Activated CD4-positive, alpha-beta T cell treated with anti-CD3 and anti-CD28 coated beads, Interleukin-2, amount 10 ng/mL, durations not matched to agents 7 days and 5 days (primary cell): Measurements from ENCODE around the gene SERPINE1. TPM values are rescaled to one million over a fixed set of nuclear protein-coding genes. Genes with fewer than 3 reads are reported as not detected.

Source experiments
- CTCF ChIA-PET: fragments of 350-600 bp; sonication (Branson Sonifier 250); formaldehyde crosslinking; loops from one replicate; lab custom pipeline; 2021; ENCODE audit warnings: antibody characterized with exemption; lab: Charles Lee
- POLR2A ChIA-PET: fragments of 350-600 bp; sonication (Branson Sonifier 250); formaldehyde crosslinking; loops from one replicate; lab custom pipeline; 2021; ENCODE audit warnings: antibody characterized with exemption; lab: Charles Lee
- DNase-seq: peaks from one replicate; pipeline ENCODE4 v3.0.0-alpha.2; 2020
- H3K27ac Mint-ChIP-seq: one replicate; pipeline ENCODE4 v1.8.0; 2021; ENCODE audit warnings: mild to moderate bottlenecking, moderate library complexity, mixed read lengths
- H3K27me3 Mint-ChIP-seq: one replicate; pipeline ENCODE4 v1.8.0; 2021; ENCODE audit warnings: mixed read lengths
- H3K36me3 Mint-ChIP-seq: one replicate; pipeline ENCODE4 v1.8.0; 2021; ENCODE audit warnings: low read depth, mixed read lengths
- H3K4me1 Mint-ChIP-seq: one replicate; pipeline ENCODE4 v1.8.0; 2021; ENCODE audit warnings: mixed read lengths
- H3K4me3 Mint-ChIP-seq: one replicate; pipeline ENCODE4 v1.8.0; 2021; ENCODE audit warnings: mild to moderate bottlenecking, moderate library complexity, mixed read lengths
- H3K9me3 Mint-ChIP-seq: one replicate; pipeline ENCODE4 v1.8.0; 2021; ENCODE audit warnings: mixed read lengths
- microRNA-seq: library from miRNA; unstranded; fragments of <30 nt; microRNA quantifications from one replicate; pipeline ENCODE4 v1.2.0, GENCODE V29; 2021; ENCODE audit warnings: borderline microRNAs expressed, borderline replicate concordance
- total RNA-seq, 2 experiments: library from RNA; stranded (reverse); gene quantifications; one replicate each; pipeline ENCODE4 v1.2.3, GENCODE V29; 2021

The SERPINE1 gene
- total RNA-seq, 2 experiments from 2014 or later, result 0.05 to 0.27 TPM

DNA sequence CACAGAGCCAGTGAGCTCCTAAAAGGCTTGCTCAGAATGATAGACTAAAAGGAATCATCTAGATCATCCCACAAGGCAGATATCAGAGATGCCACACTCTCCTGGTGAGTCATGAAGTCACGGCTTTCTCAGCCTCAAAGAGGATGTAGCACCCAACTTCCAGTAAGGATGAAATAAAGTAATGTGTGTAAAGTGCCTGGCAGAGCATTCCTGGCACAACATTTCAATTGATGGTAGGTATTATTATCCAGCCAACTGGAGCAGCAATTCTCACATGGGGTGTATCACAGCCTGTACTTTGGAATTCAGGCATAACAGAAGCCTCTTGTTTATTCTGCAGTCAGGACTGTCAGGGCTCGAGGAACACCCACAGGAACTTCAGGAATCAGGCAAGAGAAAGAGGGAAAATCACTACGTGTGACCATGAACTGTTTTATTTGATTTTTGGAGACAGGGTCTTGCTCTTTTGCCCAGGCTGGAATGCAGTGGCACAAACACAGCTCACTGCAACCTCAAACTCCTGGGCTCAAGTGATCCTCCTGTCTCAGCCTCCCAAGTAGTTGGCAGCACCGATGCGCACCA lies 58.4 kb downstream of the SERPINE1 start:
- H3K36me3 Mint-ChIP-seq, result no peaks in the 10 kb centered on the region
- no peak overlapping the region for H3K4me3 Mint-ChIP-seq
- H3K27me3 Mint-ChIP-seq, result peaks cover 26% of the 10 kb centered on the region
- peaks cover 5% of the 10 kb centered on the region for H3K4me1 Mint-ChIP-seq
- CTCF ChIA-PET, result interaction anchor here (0.8 to 1.8 kb wide), 2 partner anchors 10 to 46 kb away, joined by 3 to 6 read pairs; no protein-coding TSS in a partner anchor
- H3K9me3 Mint-ChIP-seq, result no peaks in the 10 kb centered on the region
- DNase-seq, result no peak
- POLR2A ChIA-PET, result no interaction called here
- H3K27ac Mint-ChIP-seq, result no peak overlapping the region

- Mint-ChIP-seq H3K27me3 (peaks cover 19% of the 10 kb centered on the region), H3K9me3 (no peaks in the 10 kb centered on the region), H3K36me3 (no peaks in the 10 kb centered on the region), H3K27ac (no peak overlapping the region), H3K4me3 (no peak overlapping the region), H3K4me1 (peaks cover 5% of the 10 kb centered on the region)
- POLR2A ChIA-PET, result no interaction called here
- no peak for DNase-seq
- CTCF ChIA-PET, result no interaction called here
These were observed 59.3 kb downstream of the SERPINE1 start for GRCh38 chr7:101186194-101186593.

DNA sequence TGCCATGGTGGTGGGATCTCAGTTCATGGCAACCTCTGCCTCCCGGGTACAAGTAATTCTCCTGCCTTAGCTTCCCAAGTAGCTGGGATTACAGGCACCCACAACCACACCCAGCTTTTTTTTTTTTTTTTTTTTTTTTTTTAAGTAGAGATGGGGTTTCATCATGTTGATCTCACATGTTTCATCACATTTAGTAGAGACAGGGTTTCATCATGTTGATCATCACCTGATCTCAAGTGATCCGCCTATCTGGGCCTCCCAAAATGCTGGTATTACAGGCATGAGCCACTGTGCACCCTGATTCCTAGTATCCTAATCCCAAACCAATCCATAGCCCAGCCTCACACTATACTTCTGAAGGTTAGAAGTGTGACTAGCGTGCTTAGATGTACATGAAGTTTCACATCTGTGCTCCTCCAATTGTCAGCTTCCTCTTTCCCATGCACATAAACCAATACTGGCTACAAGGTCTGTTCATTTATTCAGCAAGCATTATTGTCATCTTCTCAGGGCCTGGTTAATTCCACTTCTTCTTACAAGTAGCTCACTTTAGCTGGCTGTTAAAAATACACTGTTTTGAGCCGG lies 60.0 kb downstream of the SERPINE1 start:
- H3K36me3 Mint-ChIP-seq, result no peaks in the 10 kb centered on the region
- no peak for DNase-seq
- peaks cover 5% of the 10 kb centered on the region for H3K4me1 Mint-ChIP-seq
- no peaks in the 10 kb centered on the region for H3K9me3 Mint-ChIP-seq
- H3K4me3 Mint-ChIP-seq, result no peak overlapping the region
- POLR2A ChIA-PET, result no interaction called here
- CTCF ChIA-PET, result interaction anchor here (0.5 to 0.6 kb wide), 2 partner anchors 17 to 63 kb away, joined by 3 read pairs; no protein-coding TSS in a partner anchor
- H3K27me3 Mint-ChIP-seq, result peaks cover 18% of the 10 kb centered on the region
- no peak overlapping the region for H3K27ac Mint-ChIP-seq

Small RNA genes within 50 kb of the gene (microRNA-seq; reads per million reads assigned to microRNA genes)
- not detected for gene MIR4653

Other genes with a start within 250 kb of the SERPINE1 start
- 1 to 10 TPM; 2.3 to 3.1 TPM for gene UFSP1, start 237.4 kb upstream of the SERPINE1 start, total RNA-seq
- gene ACHE, start 231.2 kb upstream of the SERPINE1 start, total RNA-seq, result not detected
- gene MUC3A, start 177.6 kb upstream of the SERPINE1 start, total RNA-seq, result not detected
- not detected for gene MUC12, start 157.5 kb upstream of the SERPINE1 start, total RNA-seq
- not detected for gene MUC17, start 107.0 kb upstream of the SERPINE1 start, total RNA-seq
- 10 to 100 TPM; 54.2 to 72.3 TPM for gene TRIM56, start 41.6 kb upstream of the SERPINE1 start, total RNA-seq
- 10 to 100 TPM; 37.9 to 48.2 TPM for gene AP1S1, start 27.4 kb downstream of the SERPINE1 start, total RNA-seq
- gene VGF, start 38.5 kb downstream of the SERPINE1 start, total RNA-seq, result under 1 TPM; 0.15 to 0.22 TPM
- gene NAT16, start 53.2 kb downstream of the SERPINE1 start, total RNA-seq, result not detected
- gene MOGAT3, start 73.9 kb downstream of the SERPINE1 start, total RNA-seq, result not detected
- gene PLOD3, start 90.5 kb downstream of the SERPINE1 start, total RNA-seq, result 10 to 100 TPM; 59.7 to 69.5 TPM
- 10 to 100 TPM; 61.6 to 67.4 TPM for gene ZNHIT1, start 91.1 kb downstream of the SERPINE1 start, total RNA-seq
- 10 to 100 TPM; 24.2 to 24.3 TPM for gene CLDN15, start 110.7 kb downstream of the SERPINE1 start, total RNA-seq
- gene FIS1, start 118.0 kb downstream of the SERPINE1 start, total RNA-seq, result 100 to 1,000 TPM in 1 of 2 experiments, 10 to 100 TPM in 1; 87.3 to 103 TPM
- gene IFT22, start 194.7 kb downstream of the SERPINE1 start, total RNA-seq, result 10 to 100 TPM in 1 of 2 experiments, 1 to 10 TPM in 1; 9.8 to 11.3 TPM
- gene COL26A1, start 235.8 kb downstream of the SERPINE1 start, total RNA-seq, result not detected